GM12872 (cell line): ENCODE results near the gene NBAS.

ENCODE experiments used
- TF ChIP-seq, protein P1 (sequence below): IDR thresholded peaks from 3 replicates; pipeline ENCODE4 v1.5.1; 2011; ENCODE audit warnings: low read depth, mild to moderate bottlenecking, low read length, moderate library complexity; ENCODE audit not compliant: insufficient read depth

The NBAS gene

DNA sequence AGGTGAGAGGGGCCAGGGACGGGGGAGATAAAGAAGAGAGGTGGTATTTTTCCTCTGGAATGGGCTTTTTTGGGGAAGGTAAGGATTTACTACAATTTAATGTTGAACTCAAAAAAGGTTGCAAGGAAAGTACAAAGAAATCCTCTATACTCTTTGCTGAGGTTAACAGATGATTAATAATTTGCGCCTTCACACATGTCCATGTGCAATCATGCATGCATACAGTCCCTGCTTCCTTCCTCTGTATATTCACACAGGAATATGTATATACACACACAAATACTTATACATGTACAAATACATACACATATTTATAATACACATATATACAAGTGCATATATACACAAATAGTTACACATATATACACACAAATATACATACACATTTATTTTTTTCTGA, 193.4 kb downstream of the NBAS start:
- TF ChIP-seq, protein P1, sequence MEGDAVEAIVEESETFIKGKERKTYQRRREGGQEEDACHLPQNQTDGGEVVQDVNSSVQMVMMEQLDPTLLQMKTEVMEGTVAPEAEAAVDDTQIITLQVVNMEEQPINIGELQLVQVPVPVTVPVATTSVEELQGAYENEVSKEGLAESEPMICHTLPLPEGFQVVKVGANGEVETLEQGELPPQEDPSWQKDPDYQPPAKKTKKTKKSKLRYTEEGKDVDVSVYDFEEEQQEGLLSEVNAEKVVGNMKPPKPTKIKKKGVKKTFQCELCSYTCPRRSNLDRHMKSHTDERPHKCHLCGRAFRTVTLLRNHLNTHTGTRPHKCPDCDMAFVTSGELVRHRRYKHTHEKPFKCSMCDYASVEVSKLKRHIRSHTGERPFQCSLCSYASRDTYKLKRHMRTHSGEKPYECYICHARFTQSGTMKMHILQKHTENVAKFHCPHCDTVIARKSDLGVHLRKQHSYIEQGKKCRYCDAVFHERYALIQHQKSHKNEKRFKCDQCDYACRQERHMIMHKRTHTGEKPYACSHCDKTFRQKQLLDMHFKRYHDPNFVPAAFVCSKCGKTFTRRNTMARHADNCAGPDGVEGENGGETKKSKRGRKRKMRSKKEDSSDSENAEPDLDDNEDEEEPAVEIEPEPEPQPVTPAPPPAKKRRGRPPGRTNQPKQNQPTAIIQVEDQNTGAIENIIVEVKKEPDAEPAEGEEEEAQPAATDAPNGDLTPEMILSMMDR, result no peak

DNA sequence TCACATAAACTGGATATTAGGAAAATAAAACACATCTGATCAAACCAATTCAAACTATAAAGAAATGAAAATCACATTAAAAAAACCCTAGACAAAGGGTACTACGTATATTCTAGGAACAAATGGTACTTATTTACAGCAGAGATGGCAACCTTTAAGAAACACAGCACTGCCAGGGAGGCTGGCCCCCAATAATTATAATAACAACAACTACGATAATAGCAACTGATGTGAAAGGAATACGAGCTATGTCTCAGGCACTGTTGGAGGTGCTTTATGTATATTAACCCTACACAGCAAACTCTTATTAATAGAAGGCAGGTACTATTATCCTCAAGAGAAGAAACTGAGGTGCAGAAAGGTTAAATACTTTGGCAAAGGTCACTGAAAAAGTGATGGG, 193.9 kb downstream of the NBAS start:
- TF ChIP-seq, protein P1, result no peak

DNA sequence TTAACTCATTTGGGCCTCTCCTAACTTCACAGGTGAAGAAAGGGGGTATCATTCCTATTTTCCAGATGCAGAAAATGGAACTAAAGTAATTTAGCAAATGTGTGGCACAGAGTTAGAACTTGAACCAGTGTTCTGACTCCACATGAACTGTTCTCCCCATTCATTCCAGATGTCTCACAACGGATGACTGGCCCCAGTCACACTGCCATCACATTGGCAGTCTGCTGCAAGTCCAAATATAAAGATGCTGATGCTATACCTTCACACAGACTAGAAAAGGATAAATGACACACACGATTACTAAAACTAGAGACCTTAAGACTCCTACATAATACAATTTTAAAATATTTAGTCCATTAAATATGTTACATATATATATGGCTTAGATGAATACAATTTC, 195.7 kb downstream of the NBAS start:
- TF ChIP-seq, protein P1, result no peak

DNA sequence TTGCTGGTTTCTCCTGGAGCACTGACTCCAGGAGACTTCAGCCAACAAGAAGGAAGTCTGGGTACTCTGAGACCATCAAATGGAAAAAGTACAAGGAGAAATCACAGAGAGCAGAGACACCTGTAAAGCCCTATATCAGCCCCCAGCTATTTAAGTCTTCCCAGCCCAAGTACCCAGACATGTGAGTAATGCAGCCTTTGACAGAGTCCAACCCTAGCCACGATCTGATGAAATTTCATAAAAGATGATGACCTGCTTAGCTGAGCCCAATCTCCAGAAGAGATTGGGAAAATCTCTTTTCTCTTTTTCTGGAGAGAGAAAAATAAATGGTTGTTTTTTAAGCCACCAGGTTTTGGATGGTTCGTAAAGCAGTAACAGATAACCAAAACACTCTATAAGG, 196.6 kb downstream of the NBAS start:
- TF ChIP-seq, protein P1, result no peak

DNA sequence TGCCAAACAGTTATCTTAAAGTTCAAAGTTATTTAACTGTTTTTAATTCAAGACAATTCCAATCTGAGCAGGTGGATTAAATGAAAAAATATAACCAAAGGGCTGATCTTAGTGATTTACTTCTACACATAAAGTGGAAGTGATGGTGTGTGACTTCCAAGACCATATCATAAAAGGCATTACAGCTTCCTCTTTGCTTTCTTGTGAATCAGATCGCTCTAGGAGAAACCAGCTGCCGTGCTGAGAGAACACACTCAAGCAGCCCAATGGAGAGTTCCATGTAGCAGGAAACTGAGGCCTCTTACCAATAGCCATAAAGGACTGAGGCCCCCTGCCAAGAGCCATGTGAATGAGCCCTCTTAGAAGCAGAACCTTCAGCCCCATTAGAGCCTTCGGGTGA, 197.4 kb downstream of the NBAS start:
- TF ChIP-seq, protein P1, result no peak

DNA sequence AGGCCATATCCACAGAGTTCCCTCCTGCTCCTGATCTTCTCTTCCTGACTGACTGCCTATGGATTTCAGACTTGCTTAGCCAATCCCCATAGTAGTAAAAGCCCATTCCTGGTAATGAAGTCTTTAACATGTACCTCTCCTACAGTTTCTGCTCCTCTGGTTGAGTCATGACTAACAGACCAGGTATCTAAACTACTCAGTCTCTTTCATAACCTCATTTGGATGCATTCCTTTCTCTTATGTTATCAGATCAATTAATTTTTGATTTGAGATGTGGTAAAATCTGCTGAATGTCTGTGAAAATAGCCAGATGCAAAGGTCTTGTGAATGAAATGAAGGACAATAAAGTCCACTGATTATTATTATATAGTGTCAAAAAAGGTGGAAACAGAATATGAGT, 198.0 kb downstream of the NBAS start:
- TF ChIP-seq, protein P1, result no peak

DNA sequence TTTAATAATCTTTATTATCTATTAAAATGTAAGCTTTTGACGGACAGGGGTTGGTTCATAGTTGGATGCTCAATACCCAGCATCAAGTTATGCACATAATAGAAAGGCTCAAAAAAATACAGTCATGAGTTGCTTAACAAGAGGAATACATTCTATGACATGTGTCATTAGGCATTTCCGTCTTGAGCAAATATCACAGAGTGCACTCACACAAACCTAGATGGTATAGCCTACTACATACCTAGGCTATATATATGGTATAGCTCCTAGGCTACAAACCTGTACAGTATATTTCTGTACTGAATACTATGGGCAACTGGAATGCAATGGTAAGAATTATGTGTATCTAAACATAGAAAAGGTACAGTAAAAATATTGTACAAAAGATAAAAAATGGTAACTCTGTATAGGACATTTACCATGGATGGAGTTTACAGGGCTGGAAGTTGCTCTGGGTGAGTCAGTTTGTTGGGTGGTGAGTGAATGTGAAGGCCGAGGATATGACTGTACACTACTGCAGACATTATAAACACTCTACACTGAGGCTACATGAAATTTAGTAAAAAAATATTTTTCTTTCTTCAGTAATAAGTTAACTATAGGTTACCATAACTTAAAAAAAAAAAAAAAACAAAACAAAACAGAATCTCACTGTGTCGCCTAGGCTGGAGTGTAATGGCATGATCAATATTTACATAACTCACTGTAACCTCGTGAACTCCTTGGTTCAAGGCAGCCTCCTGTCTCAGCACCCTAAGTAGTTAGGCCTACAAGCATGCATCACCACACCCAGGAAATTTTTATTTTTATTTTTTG, 201.2 kb downstream of the NBAS start:
- TF ChIP-seq, protein P1, result no peak
